Adrenal gland (tissue), 12 donors: ENCODE results near the gene GATAD2B. TPM values are rescaled to one million over a fixed set of nuclear protein-coding genes. Genes with fewer than 3 reads are reported as not detected.

ENCODE experiments used
- DNase-seq, 7 donors: peaks; one replicate each; pipeline ENCODE4 v3.0.0-alpha.2; 2019 to 2020
- H3K27ac ChIP-seq, 5 donors: fragments of 200-600 bp; sonication (generic) in 4 of 5; 1 replicate in 3 of 5; 2 replicates in 2 of 5; pipeline versions ENCODE4 v1.5.1 to v1.8.0; 2016 to 2020; ENCODE audit warnings: mild to moderate bottlenecking in 1 of 5
- H3K27me3 ChIP-seq: fragments of 200-600 bp; 2 replicates; pipeline ENCODE4 v1.8.0; 2021
- H3K36me3 ChIP-seq, 2 donors: fragments of 200-600 bp; replicated peaks in 1 of 2; 1 replicate in 1 of 2; 2 replicates in 1 of 2; pipeline versions ENCODE4 v1.5.1 to v1.8.0; 2018 to 2022
- H3K4me1 ChIP-seq, 2 donors: fragments of 200-600 bp; replicated peaks in 1 of 2; 1 replicate in 1 of 2; 2 replicates in 1 of 2; pipeline versions ENCODE4 v1.5.1 to v1.8.0; 2018 to 2021
- H3K4me3 ChIP-seq, 4 donors: fragments of 200-600 bp; sonication (generic) in 3 of 4; one replicate each; pipeline ENCODE4 v1.5.1; 2016 to 2018
- H3K9me3 ChIP-seq, 3 donors: fragments of 200-600 bp; sonication (generic) in 1 of 3; replicated peaks in 1 of 3; 1 replicate in 2 of 3; 2 replicates in 1 of 3; pipeline versions ENCODE4 v1.5.1 to v1.8.0; 2016 to 2021
- POLR2A ChIP-seq, 2 donors: fragments of 450-650 bp; IDR thresholded peaks; one replicate each; pipeline ENCODE4 v1.6.1; 2017; ENCODE audit warnings: antibody characterized with exemption in 2 of 2, mild to moderate bottlenecking in 2 of 2, moderate library complexity in 1 of 2
- WGBS, 4 donors: extraction: QIAGEN DNeasy Blood & Tissue Kit in 2 of 4; methylation state at CpG; one replicate each; pipeline versions ENCODE4 v1.1.5 to v1.1.7; 2013 to 2017; 5-methylcytosine and 5-hydroxymethylcytosine counted together
- intact Hi-C, 2 donors: fragments of 100-400 bp; cut with DNase I; formaldehyde crosslinking; loops; one replicate each; pipeline versions ENCODE4 v1.14.1 to v1.15.0; 2022 to 2023
- polyA plus RNA-seq, 3 donors: library from polyadenylated mRNA; stranded (reverse); fragments of 200-250 nt in 2 of 3; fragments of 350-450 nt in 1 of 3; fragmentation: Illumina TruSeq in 1 of 3; extraction: RNeasy Lipid Tissue Mini Kit (QIAGEN cat#74804) in 1 of 3; gene quantifications; one replicate each; pipeline ENCODE4 v1.2.3, GENCODE V29; 2013 to 2014
- total RNA-seq, 9 donors: library from RNA; depleted of rRNA in 4 of 9; stranded (reverse); fragments of >200 nt in 4 of 9; fragments of 120-200 nt in 1 of 9; fragmentation: NEBNext Ultra II Directional in 1 of 9; extraction: Animal tissue kit (Norgen Biotek cat#: 25700) in 1 of 9; gene quantifications; one replicate each; pipeline versions ENCODE4 v1.1.0 to v1.2.4, GENCODE V29; 2013 to 2023
- TF ChIP-seq, protein P1 (sequence below), 6 experiments: fragments of 450-650 bp in 4 of 6; fragments of 200-600 bp in 2 of 6; sonication (generic) in 1 of 6; IDR thresholded peaks; 1 replicate in 5 of 6; 2 replicates in 1 of 6; pipeline versions ENCODE4 v1.5.1 to v1.8.0; 2016 to 2021; ENCODE audit warnings: antibody characterized with exemption in 6 of 6, mild to moderate bottlenecking in 2 of 6, moderate library complexity in 1 of 6
- donor health status: healthy with polysubstance abuse.
- donor health status: Bipolar disorder and iron deficiency.
- donor health status: DM: yes; HTN: yes; CAD: no.
- donor health status: DM: no; HTN: no; CAD: no.
- donor health status: DM: no; HTN: no; CAD: no.
- donor health status: DM: yes; HTN: yes; CAD: no.

GATAD2B gene
- total and polyA plus RNA-seq, 12 donors = 3.0 to 43.3 (median 16.6) TPM

DNA sequence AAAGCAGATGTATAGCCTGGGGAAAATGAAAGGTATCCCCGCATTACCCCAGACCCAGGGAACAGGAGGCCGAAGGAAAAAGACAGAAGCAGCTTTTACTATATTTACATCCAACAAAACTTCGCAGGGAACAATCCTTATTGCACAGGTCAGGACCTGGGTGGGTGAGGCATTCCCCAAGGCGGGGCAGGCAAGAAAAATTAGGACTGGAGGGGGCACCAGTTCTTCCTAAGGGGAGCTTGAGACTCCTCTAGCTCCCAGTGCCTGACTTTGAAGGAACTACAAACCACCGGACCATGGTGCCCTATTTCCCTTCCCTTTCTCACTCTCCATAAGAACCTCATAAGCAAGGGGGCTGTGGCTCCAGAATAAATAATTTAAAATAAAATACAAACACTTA lies 6.7 kb upstream of the GATAD2B start:
- H3K9me3 ChIP-seq = no peaks in the 10 kb centered on the region
- H3K4me3 ChIP-seq = no peak overlapping the region
- H3K27me3 ChIP-seq = no peaks in the 10 kb centered on the region
- peak overlapping the region in 2 of 5 donors; percentile 23 to 55 for H3K27ac ChIP-seq
- WGBS, 4 donors = 84 to 93% (median 91%) methylated on average over 5 of the region's 5 CpGs
- no peaks in the 10 kb centered on the region for H3K4me1 ChIP-seq
- intact Hi-C loops = no loop called here
- TF ChIP-seq, protein P1, sequence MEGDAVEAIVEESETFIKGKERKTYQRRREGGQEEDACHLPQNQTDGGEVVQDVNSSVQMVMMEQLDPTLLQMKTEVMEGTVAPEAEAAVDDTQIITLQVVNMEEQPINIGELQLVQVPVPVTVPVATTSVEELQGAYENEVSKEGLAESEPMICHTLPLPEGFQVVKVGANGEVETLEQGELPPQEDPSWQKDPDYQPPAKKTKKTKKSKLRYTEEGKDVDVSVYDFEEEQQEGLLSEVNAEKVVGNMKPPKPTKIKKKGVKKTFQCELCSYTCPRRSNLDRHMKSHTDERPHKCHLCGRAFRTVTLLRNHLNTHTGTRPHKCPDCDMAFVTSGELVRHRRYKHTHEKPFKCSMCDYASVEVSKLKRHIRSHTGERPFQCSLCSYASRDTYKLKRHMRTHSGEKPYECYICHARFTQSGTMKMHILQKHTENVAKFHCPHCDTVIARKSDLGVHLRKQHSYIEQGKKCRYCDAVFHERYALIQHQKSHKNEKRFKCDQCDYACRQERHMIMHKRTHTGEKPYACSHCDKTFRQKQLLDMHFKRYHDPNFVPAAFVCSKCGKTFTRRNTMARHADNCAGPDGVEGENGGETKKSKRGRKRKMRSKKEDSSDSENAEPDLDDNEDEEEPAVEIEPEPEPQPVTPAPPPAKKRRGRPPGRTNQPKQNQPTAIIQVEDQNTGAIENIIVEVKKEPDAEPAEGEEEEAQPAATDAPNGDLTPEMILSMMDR (IDR thresholded peaks at IDR 0.05) = no peak
- TF ChIP-seq POLR2A (IDR thresholded peaks at IDR 0.05) = no peak
- DNase-seq = no peak
- peaks cover 0 to 44% of the 10 kb centered on the region in 2 donors for H3K36me3 ChIP-seq

DNA sequence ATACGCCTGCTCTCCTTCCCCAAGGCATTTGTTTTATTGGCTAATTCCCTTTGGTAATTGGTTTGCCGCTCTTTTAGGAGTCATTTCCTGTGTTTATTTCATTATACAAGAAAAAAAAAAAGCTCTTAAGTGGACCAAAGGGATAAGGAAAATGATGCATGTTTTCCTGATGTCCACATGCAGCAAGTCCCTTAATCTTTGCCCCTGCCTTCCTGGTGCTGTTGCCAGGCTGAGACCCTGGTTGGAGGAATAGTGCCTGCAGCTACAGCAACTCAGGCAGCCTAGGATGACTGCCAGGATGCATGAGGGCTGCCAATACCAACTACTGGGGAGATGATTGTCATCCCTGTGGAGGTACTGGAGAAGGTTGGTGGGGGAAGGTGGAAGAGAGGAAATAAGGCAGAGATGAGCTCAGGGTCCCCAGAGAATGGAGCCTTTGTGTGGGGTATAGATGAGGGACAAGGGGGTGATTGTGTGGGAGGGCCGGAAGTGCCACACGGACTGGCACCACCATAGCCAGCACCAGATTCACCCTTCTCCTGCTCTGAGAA lies 6.1 kb upstream of the GATAD2B start:
- 56 to 69% (median 60%) methylated on average over 4 of the region's 4 CpGs for WGBS, 4 donors
- peak overlapping the region in 2 of 5 donors; percentile 23 to 55 for H3K27ac ChIP-seq
- TF ChIP-seq, protein P1 (IDR thresholded peaks at IDR 0.05) = no peak
- TF ChIP-seq POLR2A (IDR thresholded peaks at IDR 0.05) = no peak
- H3K27me3 ChIP-seq = no peaks in the 10 kb centered on the region
- DNase-seq = no peak
- peaks cover 0 to 38% of the 10 kb centered on the region in 2 donors for H3K36me3 ChIP-seq
- no peaks in the 10 kb centered on the region for H3K9me3 ChIP-seq
- peaks cover 0 to 3% of the 10 kb centered on the region in 2 donors for H3K4me1 ChIP-seq
- intact Hi-C loops = no loop called here
- H3K4me3 ChIP-seq = no peak overlapping the region

DNA sequence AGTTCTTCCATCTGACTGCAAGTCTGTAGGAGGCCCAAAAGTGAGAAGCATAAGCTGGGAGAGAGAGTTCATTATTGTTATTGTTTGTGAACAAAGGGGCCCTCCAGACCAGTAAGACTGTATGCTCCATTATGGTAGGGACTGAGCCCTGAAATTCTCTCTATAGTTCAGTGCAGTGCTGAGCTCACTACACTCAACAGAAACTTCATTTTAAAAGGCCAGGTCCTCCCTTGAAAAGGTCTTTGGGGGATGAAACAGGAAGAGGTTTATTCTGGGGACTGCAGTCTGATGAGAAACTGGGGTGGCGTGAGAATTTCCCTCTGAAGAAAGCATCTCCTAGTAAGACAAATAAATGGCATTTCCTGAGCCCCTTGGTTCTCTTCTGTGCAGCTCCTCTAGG lies 5.5 kb upstream of the GATAD2B start:
- Histone ChIP-seq H3K27me3 (no peaks in the 10 kb centered on the region), H3K27ac (peak overlapping the region in 1 of 5 donors; percentile 23), H3K9me3 (no peaks in the 10 kb centered on the region), H3K36me3 (peaks cover 0 to 32% of the 10 kb centered on the region in 2 donors), H3K4me3 (no peak overlapping the region), H3K4me1 (peaks cover 0 to 7% of the 10 kb centered on the region in 2 donors)
- TF ChIP-seq POLR2A (IDR thresholded peaks at IDR 0.05) = no peak
- TF ChIP-seq, protein P1 (IDR thresholded peaks at IDR 0.05) = no peak
- WGBS, 4 donors = 69 to 85% (median 78%) methylated on average over 1 of the region's 1 CpG
- intact Hi-C loops = no loop called here
- no peak for DNase-seq

DNA sequence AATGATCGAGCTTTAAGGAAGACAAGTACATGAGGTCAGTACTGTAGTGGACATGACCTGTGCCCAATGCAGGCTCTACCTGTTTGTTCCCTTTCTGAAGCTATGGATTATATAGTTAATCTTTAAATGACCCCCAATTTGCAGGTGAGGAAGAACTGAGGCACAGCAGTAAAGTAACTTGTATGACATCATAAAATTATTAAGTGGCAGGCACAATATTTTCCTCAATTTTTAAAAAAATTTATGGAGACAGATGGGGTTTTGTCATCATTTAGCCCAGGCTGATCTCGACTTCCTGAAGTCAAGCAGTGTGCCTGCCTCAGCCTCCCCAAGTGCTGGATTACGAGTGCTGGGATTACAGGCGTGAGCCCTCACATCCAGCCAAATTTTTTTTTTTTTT lies 3.6 kb upstream of the GATAD2B start:
- no peak overlapping the region for H3K4me3 ChIP-seq
- H3K27ac ChIP-seq = no peak overlapping the region
- H3K4me1 ChIP-seq = peaks cover 1 to 10% of the 10 kb centered on the region in 2 donors
- no peaks in the 10 kb centered on the region for H3K27me3 ChIP-seq
- peaks cover 0 to 15% of the 10 kb centered on the region in 2 donors for H3K36me3 ChIP-seq
- DNase-seq = no peak
- 77 to 86% (median 82%) methylated on average over 4 of the region's 4 CpGs for WGBS, 4 donors
- no peak for TF ChIP-seq POLR2A (IDR thresholded peaks at IDR 0.05)
- TF ChIP-seq, protein P1 (IDR thresholded peaks at IDR 0.05) = no peak
- intact Hi-C loops = no loop called here
- H3K9me3 ChIP-seq = no peaks in the 10 kb centered on the region
